GM12878 (cell line): Measurements from ENCODE around the gene DNMT3A. TPM values are rescaled to one million over a fixed set of nuclear protein-coding genes. Genes with fewer than 3 reads are reported as not detected.

ENCODE experiments used
- BCL11A ChIP-seq: IDR thresholded peaks from 2 replicates; pipeline ENCODE4 v1.6.1; 2011; ENCODE audit warnings: low read depth, low read length
- BMI1 ChIP-seq: fragments of 450-650 bp; IDR thresholded peaks from 2 replicates; pipeline ENCODE4 v1.6.1; 2016; ENCODE audit warnings: mild to moderate bottlenecking, moderate library complexity, borderline replicate concordance
- DPF2 ChIP-seq: fragments of 450-650 bp; IDR thresholded peaks from 2 replicates; pipeline ENCODE4 v1.6.1; 2017; ENCODE audit warnings: mild to moderate bottlenecking
- ELK1 ChIP-seq: IDR thresholded peaks from 2 replicates; pipeline ENCODE4 v1.6.1; 2012; ENCODE audit warnings: low read depth, low read length, improper control_type of control experiment
- HDAC2 ChIP-seq: fragments of 200-600 bp; sonication (generic); IDR thresholded peaks from 2 replicates; pipeline ENCODE4 v1.6.1; 2017
- HDGF ChIP-seq: fragments of 450-650 bp; IDR thresholded peaks from 2 replicates; pipeline ENCODE4 v1.6.1; 2016; ENCODE audit warnings: antibody characterized with exemption
- IKZF1 ChIP-seq: fragments of 450-650 bp; conservative IDR thresholded peaks from 2 replicates; pipeline ENCODE4 v1.6.1; 2017; ENCODE audit warnings: antibody characterized with exemption, mild to moderate bottlenecking
- MTA2 ChIP-seq: fragments of 450-650 bp; IDR thresholded peaks from 2 replicates; pipeline ENCODE4 v1.6.1; 2016; ENCODE audit warnings: low read depth, mild to moderate bottlenecking, moderate library complexity
- NFIC ChIP-seq: IDR thresholded peaks from 2 replicates; pipeline ENCODE4 v1.6.1; 2012; ENCODE audit warnings: low read depth, mild to moderate bottlenecking, inconsistent platforms, low read length, moderate library complexity
- NRF1 ChIP-seq: conservative IDR thresholded peaks from 2 replicates; pipeline ENCODE4 v1.6.1; 2011; ENCODE audit warnings: mild to moderate bottlenecking, low read depth, low read length, improper control_type of control experiment
- RAD21 ChIP-seq: IDR thresholded peaks from 2 replicates; pipeline ENCODE4 v1.6.1; 2011; ENCODE audit warnings: mild to moderate bottlenecking, low read depth, low read length, moderate library complexity; ENCODE audit not compliant: insufficient read depth
- SREBF1 ChIP-seq: IDR thresholded peaks from 2 replicates; pipeline ENCODE4 v1.6.1; 2012; ENCODE audit warnings: mild to moderate bottlenecking, low read length
- SREBF2 ChIP-seq: IDR thresholded peaks from 2 replicates; pipeline ENCODE4 v1.6.1; 2012; ENCODE audit warnings: mild to moderate bottlenecking, low read length
- SRF ChIP-seq, 2 experiments: IDR thresholded peaks; 2 replicates each; pipeline ENCODE4 v1.6.1; 2011; ENCODE audit warnings: low read depth in 2 of 2, low read length in 2 of 2, mild to moderate bottlenecking in 1 of 2, moderate library complexity in 1 of 2
- TAF1 ChIP-seq: IDR thresholded peaks from 2 replicates; pipeline ENCODE4 v1.6.1; 2011; ENCODE audit warnings: mild to moderate bottlenecking, low read depth, low read length, borderline replicate concordance
- YBX1 ChIP-seq: fragments of 450-650 bp; IDR thresholded peaks from 2 replicates; pipeline ENCODE4 v1.6.1; 2016; ENCODE audit warnings: antibody characterized with exemption
- ZBED1 ChIP-seq: IDR thresholded peaks from 2 replicates; pipeline ENCODE4 v1.6.1; 2016; ENCODE audit warnings: borderline replicate concordance
- polyA plus RNA-seq, 11 experiments: library from polyadenylated mRNA; depleted of rRNA in 4 of 11; unstranded in 6 of 11; stranded (reverse) in 5 of 11; fragments of >200 nt; fragmentation: Nextera tagmentation in 4 of 11; fragmentation: Illumina TruSeq in 1 of 11; extraction: Ambion mirVana in 4 of 11; extraction: Trizol in 1 of 11; gene quantifications; 1 replicate in 1 of 11; 2 replicates in 10 of 11; pipeline versions ENCODE4 v1.2.1 to v1.2.3, GENCODE V29; 2011 to 2016; ENCODE audit warnings: inconsistent platforms in 2 of 11, missing spikeins in 2 of 11, low read depth in 1 of 11
- total RNA-seq, 4 experiments: library from RNA; depleted of rRNA in 3 of 4; stranded (reverse); fragments of >200 nt in 3 of 4; fragmentation: Illumina TruSeq in 1 of 4; extraction: Trizol in 1 of 4; gene quantifications; 2 replicates each; pipeline versions ENCODE4 v1.2.1 to v1.2.3, GENCODE V29; 2013 to 2021
- TF ChIP-seq, protein P1 (sequence below): fragments of 450-650 bp; conservative IDR thresholded peaks from 2 replicates; pipeline ENCODE4 v1.6.1; 2017; ENCODE audit warnings: mild to moderate bottlenecking, moderate library complexity
- TF ChIP-seq, protein P2 (sequence below): fragments of 450-650 bp; IDR thresholded peaks from 2 replicates; pipeline ENCODE4 v1.6.1; 2017; ENCODE audit warnings: mild to moderate bottlenecking, moderate library complexity

Gene DNMT3A
- total and polyA plus RNA-seq, 10 of the 15 experiments (the other 5 are each of a cell fraction or from before 2014, with no cell fraction given), result 7.4 to 51.6 (median 17.4) TPM

DNA sequence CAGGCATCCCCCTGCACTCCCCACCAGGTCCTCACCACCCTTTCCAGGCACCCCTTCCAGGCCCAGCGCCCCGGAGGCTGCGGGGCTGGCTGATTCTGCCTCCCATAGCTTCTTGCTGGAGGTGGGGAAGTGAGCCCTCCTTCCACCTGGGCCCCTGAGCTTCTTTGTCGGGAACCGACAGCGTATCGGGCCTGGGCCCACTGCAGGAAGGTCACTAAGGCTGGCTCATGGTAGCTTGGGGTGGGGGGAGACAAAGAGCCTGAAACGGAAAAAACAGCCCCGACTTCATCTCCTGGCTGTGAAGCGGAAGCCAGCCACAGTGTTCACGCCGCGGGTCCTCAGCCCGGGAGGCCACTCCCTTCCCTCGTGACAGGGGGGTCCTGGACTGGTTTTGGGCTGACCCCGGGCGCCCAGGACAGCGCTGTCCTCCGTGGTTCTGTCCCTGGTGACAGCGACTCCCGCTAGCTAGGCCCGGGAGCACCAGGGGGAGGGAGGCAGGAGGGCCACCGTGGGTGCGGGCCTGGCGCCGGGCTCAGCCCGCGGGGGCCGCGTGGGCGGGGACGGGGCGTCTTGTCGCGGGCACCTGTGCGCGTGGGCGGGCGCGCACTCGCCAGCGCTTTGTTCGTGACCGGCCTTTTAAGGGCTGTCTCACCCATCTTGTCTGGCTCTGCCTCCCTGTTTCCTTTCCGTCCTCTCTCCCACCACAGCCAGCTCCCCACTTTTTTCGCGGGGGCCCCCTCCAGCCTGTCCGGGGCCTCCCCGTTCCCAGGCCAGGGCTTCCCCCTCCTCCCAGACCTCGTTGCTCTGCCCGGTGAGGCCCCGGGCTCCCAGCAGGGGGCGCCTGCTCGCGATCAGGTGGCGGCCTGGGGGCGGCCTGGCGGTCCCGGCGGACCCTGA is 64.9 kb downstream of the DNMT3A start (continued):
- TF ChIP-seq NRF1, result no peak
- TF ChIP-seq SRF (IDR thresholded peaks at IDR 0.05; ENCODE audit: low read depth in 2 of 2, low read length in 2 of 2), result peak; percentile 30 to 55; a peak in 2 of 4 replicates
- no peak; the same call in 1 of the 2 replicates for TF ChIP-seq HDGF
- TF ChIP-seq, protein P1, sequence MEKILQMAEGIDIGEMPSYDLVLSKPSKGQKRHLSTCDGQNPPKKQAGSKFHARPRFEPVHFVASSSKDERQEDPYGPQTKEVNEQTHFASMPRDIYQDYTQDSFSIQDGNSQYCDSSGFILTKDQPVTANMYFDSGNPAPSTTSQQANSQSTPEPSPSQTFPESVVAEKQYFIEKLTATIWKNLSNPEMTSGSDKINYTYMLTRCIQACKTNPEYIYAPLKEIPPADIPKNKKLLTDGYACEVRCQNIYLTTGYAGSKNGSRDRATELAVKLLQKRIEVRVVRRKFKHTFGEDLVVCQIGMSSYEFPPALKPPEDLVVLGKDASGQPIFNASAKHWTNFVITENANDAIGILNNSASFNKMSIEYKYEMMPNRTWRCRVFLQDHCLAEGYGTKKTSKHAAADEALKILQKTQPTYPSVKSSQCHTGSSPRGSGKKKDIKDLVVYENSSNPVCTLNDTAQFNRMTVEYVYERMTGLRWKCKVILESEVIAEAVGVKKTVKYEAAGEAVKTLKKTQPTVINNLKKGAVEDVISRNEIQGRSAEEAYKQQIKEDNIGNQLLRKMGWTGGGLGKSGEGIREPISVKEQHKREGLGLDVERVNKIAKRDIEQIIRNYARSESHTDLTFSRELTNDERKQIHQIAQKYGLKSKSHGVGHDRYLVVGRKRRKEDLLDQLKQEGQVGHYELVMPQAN, result 0 out of 2 replicates have a peak, but pooled peaks have one; percentile 42
- TF ChIP-seq ELK1, result no peak
- no peak; the same call in 1 of the 2 replicates for TF ChIP-seq ZBED1
- no peak for TF ChIP-seq TAF1
- TF ChIP-seq SREBF1, result no peak
- no peak for TF ChIP-seq NFIC
- TF ChIP-seq RAD21, result peak; percentile 58; the same call in 1 of the 2 replicates
- peak; percentile 81 for TF ChIP-seq IKZF1
- no peak for TF ChIP-seq MTA2
- TF ChIP-seq BMI1, result no peak
- peak; percentile 94 for TF ChIP-seq DPF2
- TF ChIP-seq, protein P2, sequence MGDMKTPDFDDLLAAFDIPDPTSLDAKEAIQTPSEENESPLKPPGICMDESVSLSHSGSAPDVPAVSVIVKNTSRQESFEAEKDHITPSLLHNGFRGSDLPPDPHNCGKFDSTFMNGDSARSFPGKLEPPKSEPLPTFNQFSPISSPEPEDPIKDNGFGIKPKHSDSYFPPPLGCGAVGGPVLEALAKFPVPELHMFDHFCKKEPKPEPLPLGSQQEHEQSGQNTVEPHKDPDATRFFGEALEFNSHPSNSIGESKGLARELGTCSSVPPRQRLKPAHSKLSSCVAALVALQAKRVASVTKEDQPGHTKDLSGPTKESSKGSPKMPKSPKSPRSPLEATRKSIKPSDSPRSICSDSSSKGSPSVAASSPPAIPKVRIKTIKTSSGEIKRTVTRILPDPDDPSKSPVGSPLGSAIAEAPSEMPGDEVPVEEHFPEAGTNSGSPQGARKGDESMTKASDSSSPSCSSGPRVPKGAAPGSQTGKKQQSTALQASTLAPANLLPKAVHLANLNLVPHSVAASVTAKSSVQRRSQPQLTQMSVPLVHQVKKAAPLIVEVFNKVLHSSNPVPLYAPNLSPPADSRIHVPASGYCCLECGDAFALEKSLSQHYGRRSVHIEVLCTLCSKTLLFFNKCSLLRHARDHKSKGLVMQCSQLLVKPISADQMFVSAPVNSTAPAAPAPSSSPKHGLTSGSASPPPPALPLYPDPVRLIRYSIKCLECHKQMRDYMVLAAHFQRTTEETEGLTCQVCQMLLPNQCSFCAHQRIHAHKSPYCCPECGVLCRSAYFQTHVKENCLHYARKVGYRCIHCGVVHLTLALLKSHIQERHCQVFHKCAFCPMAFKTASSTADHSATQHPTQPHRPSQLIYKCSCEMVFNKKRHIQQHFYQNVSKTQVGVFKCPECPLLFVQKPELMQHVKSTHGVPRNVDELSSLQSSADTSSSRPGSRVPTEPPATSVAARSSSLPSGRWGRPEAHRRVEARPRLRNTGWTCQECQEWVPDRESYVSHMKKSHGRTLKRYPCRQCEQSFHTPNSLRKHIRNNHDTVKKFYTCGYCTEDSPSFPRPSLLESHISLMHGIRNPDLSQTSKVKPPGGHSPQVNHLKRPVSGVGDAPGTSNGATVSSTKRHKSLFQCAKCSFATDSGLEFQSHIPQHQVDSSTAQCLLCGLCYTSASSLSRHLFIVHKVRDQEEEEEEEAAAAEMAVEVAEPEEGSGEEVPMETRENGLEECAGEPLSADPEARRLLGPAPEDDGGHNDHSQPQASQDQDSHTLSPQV, result peak; percentile 70; the same call in 1 of the 2 replicates
- TF ChIP-seq SREBF2, result no peak
- TF ChIP-seq BCL11A, result 0 out of 2 replicates have a peak, but pooled peaks have one; percentile 15
- no peak for TF ChIP-seq HDAC2
- no peak for TF ChIP-seq YBX1
- TF ChIP-seq, all 136 proteins: peak for 33
